Neural cell (in vitro differentiated cells): ENCODE data around the gene CXCL1. TPM values are rescaled to one million over a fixed set of nuclear protein-coding genes. Genes with fewer than 3 reads are reported as not detected.

Experiments used
- H2AFZ ChIP-seq: fragments of 200-600, 300-800 bp; sonication (generic), shearing (Covaris generic); 2 replicates; pipeline ENCODE4 v1.6.0; 2014; ENCODE audit warnings: low read depth, mild to moderate bottlenecking, antibody characterized with exemption, low read length, moderate library complexity
- H3F3A ChIP-seq: fragments of 200-600 bp; shearing (Covaris generic); 2 replicates; pipeline ENCODE4 v1.6.1; 2016; ENCODE audit warnings: mild to moderate bottlenecking, moderate library complexity, mixed read lengths, antibody characterized with exemption, low read length; ENCODE audit not compliant: insufficient read depth, poor library complexity, severe bottlenecking
- H3K27ac ChIP-seq: fragments of 200-600, 300-800 bp; sonication (generic), shearing (Covaris generic); 2 replicates; pipeline ENCODE4 v1.5.1; 2014; ENCODE audit warnings: mild to moderate bottlenecking, low read length, moderate library complexity
- H3K27me3 ChIP-seq: fragments of 300-800, 200-600 bp; sonication (generic), shearing (Covaris generic); 2 replicates; pipeline ENCODE4 v1.6.0; 2014; ENCODE audit warnings: mild to moderate bottlenecking, low read depth, low read length, moderate library complexity; ENCODE audit not compliant: insufficient read depth
- H3K36me3 ChIP-seq: fragments of 300-800, 200-600 bp; sonication (generic), shearing (Covaris generic); 2 replicates; pipeline ENCODE4 v1.5.1; 2014; ENCODE audit warnings: mild to moderate bottlenecking, antibody characterized with exemption, low read length, moderate library complexity; ENCODE audit not compliant: insufficient read depth
- H3K4me2 ChIP-seq: fragments of 300-800, 200-600 bp; sonication (generic), shearing (Covaris generic); 2 replicates; pipeline ENCODE4 v1.6.0; 2014; ENCODE audit warnings: mild to moderate bottlenecking, low read length
- H3K4me3 ChIP-seq: fragments of 300-800, 200-600 bp; sonication (generic), shearing (Covaris generic); 2 replicates; pipeline ENCODE4 v1.5.1; 2014; ENCODE audit warnings: mild to moderate bottlenecking, low read length, moderate library complexity
- H3K79me2 ChIP-seq: fragments of 200-600 bp; shearing (Covaris generic); replicated peaks from 2 replicates; pipeline ENCODE4 v1.6.0; 2014; ENCODE audit warnings: mild to moderate bottlenecking, low read length, moderate library complexity; ENCODE audit not compliant: insufficient read depth
- H3K9ac ChIP-seq: fragments of 300-800, 200-600 bp; sonication (generic), shearing (Covaris generic); 2 replicates; pipeline ENCODE4 v1.6.1; 2016; ENCODE audit warnings: mild to moderate bottlenecking, low read length, mixed read lengths
- H3K9me2 ChIP-seq: fragments of 200-600 bp; shearing (Covaris generic); 2 replicates; pipeline ENCODE4 v1.6.1; 2016; ENCODE audit warnings: mild to moderate bottlenecking, low read length, mixed read lengths; ENCODE audit not compliant: insufficient read depth
- H3K9me3 ChIP-seq: fragments of 200-600, 300-800 bp; sonication (generic), shearing (Covaris generic); 2 replicates; pipeline ENCODE4 v1.6.1; 2016; ENCODE audit warnings: mild to moderate bottlenecking, mixed run types, low read length, moderate library complexity, mixed read lengths
- H4K20me1 ChIP-seq: fragments of 200-600 bp; shearing (Covaris generic); 2 replicates; pipeline ENCODE4 v1.6.1; 2016; ENCODE audit warnings: mild to moderate bottlenecking, mixed run types; ENCODE audit not compliant: insufficient read depth
- CTCF ChIP-seq: fragments of 450-650 bp; IDR thresholded peaks from 2 replicates; pipeline ENCODE4 v1.5.1; 2014; ENCODE audit warnings: antibody characterized with exemption, mild to moderate bottlenecking, moderate library complexity; ENCODE audit not compliant: poor library complexity, severe bottlenecking
- EP300 ChIP-seq: fragments of 450-650 bp; conservative IDR thresholded peaks from 2 replicates; pipeline ENCODE4 v1.6.1; 2014; ENCODE audit warnings: antibody characterized with exemption, mild to moderate bottlenecking, moderate library complexity; ENCODE audit not compliant: poor library complexity, severe bottlenecking
- EZH2 ChIP-seq: fragments of 200-600, 300-800 bp; shearing (Covaris generic), sonication (generic); IDR thresholded peaks from 2 replicates; pipeline ENCODE4 v1.6.1; 2014; ENCODE audit warnings: antibody characterized with exemption, low read length, borderline replicate concordance, mild to moderate bottlenecking; ENCODE audit not compliant: insufficient read depth, poor library complexity, severe bottlenecking
- MXI1 ChIP-seq: fragments of 450-650 bp; conservative IDR thresholded peaks from 2 replicates; pipeline ENCODE4 v1.6.1; 2014; ENCODE audit warnings: antibody characterized with exemption, mild to moderate bottlenecking; ENCODE audit not compliant: poor library complexity, severe bottlenecking
- POLR2AphosphoS5 ChIP-seq: IDR thresholded peaks from 2 replicates; pipeline ENCODE4 v1.6.1; 2012
- RAD21 ChIP-seq: fragments of 450-650 bp; conservative IDR thresholded peaks from 2 replicates; pipeline ENCODE4 v1.6.1; 2014; ENCODE audit warnings: antibody characterized with exemption, mild to moderate bottlenecking, moderate library complexity
- REST ChIP-seq: IDR thresholded peaks from 2 replicates; pipeline ENCODE4 v1.6.1; 2012; ENCODE audit warnings: borderline replicate concordance
- SMC3 ChIP-seq: fragments of 450-650 bp; conservative IDR thresholded peaks from 2 replicates; pipeline ENCODE4 v1.6.1; 2014; ENCODE audit warnings: antibody characterized with exemption, mild to moderate bottlenecking, moderate library complexity; ENCODE audit not compliant: poor library complexity
- TAF1 ChIP-seq: IDR thresholded peaks from 2 replicates; pipeline ENCODE4 v1.6.1; 2012; ENCODE audit warnings: low read depth
- polyA plus RNA-seq: library from polyadenylated mRNA; depleted of rRNA; stranded (reverse); fragments of >200 nt; gene quantifications from 2 replicates; pipeline ENCODE4 v1.2.3, GENCODE V29; 2014

CXCL1 gene
- polyA plus RNA-seq, 1 donor from 2014 or later, result not detected

- H3K4me3 ChIP-seq, result no peak overlapping the region
- H3K27ac ChIP-seq, result no peak overlapping the region
- TF ChIP-seq POLR2AphosphoS5 (no peak), EZH2 (no peak), REST (no peak), RAD21 (no peak), CTCF (no peak)
Measured at GRCh38 chr4:73828956-73829355, 40.2 kb upstream of the CXCL1 start.

GRCh38 chr4:73831569-73831968, 37.6 kb upstream of the CXCL1 start:
- TF ChIP-seq REST, result no peak
- TF ChIP-seq SMC3, result no peak
- no peak for TF ChIP-seq EZH2
- TF ChIP-seq MXI1, result no peak
- TF ChIP-seq CTCF, result no peak
- TF ChIP-seq TAF1, result no peak
- TF ChIP-seq EP300, result no peak
- no peak for TF ChIP-seq POLR2AphosphoS5
- TF ChIP-seq RAD21, result no peak
- Histone ChIP-seq H3K27me3 (peaks cover 5% of the 10 kb centered on the region), H3K9me3 (no peaks in the 10 kb centered on the region), H3K9me2 (no peaks in the 10 kb centered on the region), H4K20me1 (no peaks in the 10 kb centered on the region), H3K9ac (no peak overlapping the region), H3K36me3 (no peaks in the 10 kb centered on the region), H3K4me3 (no peak overlapping the region), H2AFZ (no peak overlapping the region), H3K4me2 (no peak overlapping the region), H3K79me2 (no peaks in the 10 kb centered on the region), H3F3A (no peaks in the 10 kb centered on the region), H3K27ac (no peak overlapping the region)

More at GRCh38 chr4:73828956-73829355, 40.2 kb upstream of the CXCL1 start:
- Histone ChIP-seq H3K27me3 (no peaks in the 10 kb centered on the region), H3K4me2 (no peak overlapping the region), H3K9me3 (no peaks in the 10 kb centered on the region), H3F3A (no peaks in the 10 kb centered on the region), H3K9ac (no peak overlapping the region), H3K79me2 (no peaks in the 10 kb centered on the region), H2AFZ (no peak overlapping the region), H4K20me1 (no peaks in the 10 kb centered on the region), H3K36me3 (no peaks in the 10 kb centered on the region), H3K9me2 (no peaks in the 10 kb centered on the region)
